ENCODE results near the gene MUTYH.

Gene MUTYH

GRCh38 chr1:45335855-45336324, 4.3 kb downstream of the MUTYH start:
- no peak for TF ChIP-seq CTCF (IDR thresholded peaks at IDR 0.05; ENCODE audit: low read depth, low read length)
- DNase-seq (ENCODE audit: extremely low read depth, low read depth): no peak

- DNase-seq (ENCODE audit: extremely low read depth, low read depth): no peak
- TF ChIP-seq CTCF (IDR thresholded peaks at IDR 0.05; ENCODE audit: low read depth, low read length): no peak
Measured at GRCh38 chr1:45334308-45335245, 5.7 kb downstream of the MUTYH start.

GRCh38 chr1:45332346-45332720, 7.9 kb downstream of the MUTYH start:
- no peak for TF ChIP-seq CTCF (IDR thresholded peaks at IDR 0.05; ENCODE audit: low read depth, low read length)

GRCh38 chr1:45331436-45332345, 8.5 kb downstream of the MUTYH start:
- DNase-seq (ENCODE audit: extremely low read depth, low read depth): no peak
- no peak for TF ChIP-seq CTCF (IDR thresholded peaks at IDR 0.05; ENCODE audit: low read depth, low read length)

More at GRCh38 chr1:45332346-45332720, 7.9 kb downstream of the MUTYH start:
- no peak for DNase-seq (ENCODE audit: extremely low read depth, low read depth)

GRCh38 chr1:45329445-45329844, 10.8 kb downstream of the MUTYH start:
- TF ChIP-seq CTCF (IDR thresholded peaks at IDR 0.05; ENCODE audit: low read depth, low read length): no peak
- no peak for DNase-seq (ENCODE audit: extremely low read depth, low read depth)

- no peak for DNase-seq (ENCODE audit: extremely low read depth, low read depth)
- no peak for TF ChIP-seq CTCF (IDR thresholded peaks at IDR 0.05; ENCODE audit: low read depth, low read length)
Measured at GRCh38 chr1:45328680-45329079, 11.6 kb downstream of the MUTYH start.
